ENCODE measurements around the gene CARHSP1. TPM values are rescaled to one million over a fixed set of nuclear protein-coding genes. Genes with fewer than 3 reads are reported as not detected.

CARHSP1 gene
- polyA plus RNA-seq, 1 of the 3 experiments (the other 2 are of a cell fraction), result 93.6 TPM

DNA sequence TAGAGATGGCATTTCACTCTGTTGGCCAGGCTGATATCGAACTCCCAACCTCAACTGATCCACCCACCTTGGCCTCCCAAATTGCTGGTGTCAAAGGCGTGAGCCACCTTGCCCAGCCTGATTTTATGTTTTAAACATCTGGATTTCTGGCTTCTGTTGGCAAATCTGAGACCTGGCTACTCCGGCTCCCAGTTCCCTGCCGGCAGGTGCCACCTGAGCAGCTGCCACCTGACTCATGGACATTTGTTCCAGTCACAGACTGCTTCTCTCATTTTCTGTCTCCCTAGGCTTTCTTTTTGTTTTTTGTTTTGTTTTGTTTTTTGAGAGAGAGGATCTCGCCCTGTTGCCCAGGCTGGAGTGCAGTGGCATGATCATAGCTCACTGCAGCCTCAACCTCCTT, 61.6 kb downstream of the CARHSP1 start:
- H3K27ac ChIP-seq (ENCODE audit: low read depth in 2 of 2, low read length in 1 of 2), result peak overlapping the region in 1 of 2 experiments; percentile 88; a peak in 2 of 4 replicates
- ChIA-PET POLR2A (no interaction called here), CTCF (no interaction called here)
- no peak overlapping the region for H2AFZ ChIP-seq (ENCODE audit: low read depth)
- peaks cover 87% of the 10 kb centered on the region for H3K79me2 ChIP-seq (ENCODE audit: insufficient read depth)
- no peak overlapping the region for H3K4me2 ChIP-seq
- no peak overlapping the region for H3K9ac ChIP-seq
- WGBS (ENCODE audit: low lambda C conversion rate), result 89% methylated on average over 5 of the region's 5 CpGs
- H3K36me3 ChIP-seq (replicated peaks in 1 of 2; ENCODE audit: control insufficient read depth in 1 of 2, insufficient read depth in 2 of 2, low read length in 1 of 2), result peaks cover 72 to 91% of the 10 kb centered on the region in 2 experiments
- peaks cover 0 to 34% of the 10 kb centered on the region in 2 experiments; a peak in 1 of 4 replicates for H3K4me1 ChIP-seq (ENCODE audit: control insufficient read depth in 1 of 2, insufficient read depth in 2 of 2, low read depth in 1 of 2, low read length in 1 of 2)
- H3K9me2 ChIP-seq, result no peaks in the 10 kb centered on the region
- H3K27me3 ChIP-seq (ENCODE audit: insufficient read depth), result no peaks in the 10 kb centered on the region
- no peaks in the 10 kb centered on the region for H3F3A ChIP-seq (replicated peaks; ENCODE audit: insufficient read depth)
- H3K9me3 ChIP-seq, result no peaks in the 10 kb centered on the region
- no peak for DNase-seq
- TF ChIP-seq NRF1 (IDR thresholded peaks at IDR 0.05; ENCODE audit: low read depth, low read length) (no peak), TEAD4 (IDR thresholded peaks at IDR 0.05; ENCODE audit: borderline replicate concordance, insufficient read depth) (no peak)
- TF ChIP-seq, protein P1, sequence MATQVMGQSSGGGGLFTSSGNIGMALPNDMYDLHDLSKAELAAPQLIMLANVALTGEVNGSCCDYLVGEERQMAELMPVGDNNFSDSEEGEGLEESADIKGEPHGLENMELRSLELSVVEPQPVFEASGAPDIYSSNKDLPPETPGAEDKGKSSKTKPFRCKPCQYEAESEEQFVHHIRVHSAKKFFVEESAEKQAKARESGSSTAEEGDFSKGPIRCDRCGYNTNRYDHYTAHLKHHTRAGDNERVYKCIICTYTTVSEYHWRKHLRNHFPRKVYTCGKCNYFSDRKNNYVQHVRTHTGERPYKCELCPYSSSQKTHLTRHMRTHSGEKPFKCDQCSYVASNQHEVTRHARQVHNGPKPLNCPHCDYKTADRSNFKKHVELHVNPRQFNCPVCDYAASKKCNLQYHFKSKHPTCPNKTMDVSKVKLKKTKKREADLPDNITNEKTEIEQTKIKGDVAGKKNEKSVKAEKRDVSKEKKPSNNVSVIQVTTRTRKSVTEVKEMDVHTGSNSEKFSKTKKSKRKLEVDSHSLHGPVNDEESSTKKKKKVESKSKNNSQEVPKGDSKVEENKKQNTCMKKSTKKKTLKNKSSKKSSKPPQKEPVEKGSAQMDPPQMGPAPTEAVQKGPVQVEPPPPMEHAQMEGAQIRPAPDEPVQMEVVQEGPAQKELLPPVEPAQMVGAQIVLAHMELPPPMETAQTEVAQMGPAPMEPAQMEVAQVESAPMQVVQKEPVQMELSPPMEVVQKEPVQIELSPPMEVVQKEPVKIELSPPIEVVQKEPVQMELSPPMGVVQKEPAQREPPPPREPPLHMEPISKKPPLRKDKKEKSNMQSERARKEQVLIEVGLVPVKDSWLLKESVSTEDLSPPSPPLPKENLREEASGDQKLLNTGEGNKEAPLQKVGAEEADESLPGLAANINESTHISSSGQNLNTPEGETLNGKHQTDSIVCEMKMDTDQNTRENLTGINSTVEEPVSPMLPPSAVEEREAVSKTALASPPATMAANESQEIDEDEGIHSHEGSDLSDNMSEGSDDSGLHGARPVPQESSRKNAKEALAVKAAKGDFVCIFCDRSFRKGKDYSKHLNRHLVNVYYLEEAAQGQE (IDR thresholded peaks at IDR 0.05; ENCODE audit: low read depth, low read length), result no peak
- peaks cover 32% of the 10 kb centered on the region for H4K20me1 ChIP-seq (ENCODE audit: insufficient read depth)
- H3K4me3 ChIP-seq (ENCODE audit: low read depth in 2 of 2, low read length in 1 of 2), result no peak overlapping the region

- peaks cover 71 to 90% of the 10 kb centered on the region in 2 experiments for H3K36me3 ChIP-seq (replicated peaks in 1 of 2; ENCODE audit: control insufficient read depth in 1 of 2, insufficient read depth in 2 of 2, low read length in 1 of 2)
- CTCF ChIA-PET, result interaction anchor here (0.8 to 2.0 kb wide), 3 partner anchors 130 to 202 kb away, joined by 3 to 5 read pairs (median 5); no protein-coding TSS in a partner anchor
- H3K79me2 ChIP-seq (ENCODE audit: insufficient read depth), result peaks cover 94% of the 10 kb centered on the region
Observed at GRCh38 chr16:8806272-8806983, 62.4 kb downstream of the CARHSP1 start.

More at GRCh38 chr16:8806272-8806983, 62.4 kb downstream of the CARHSP1 start:
- H3K4me1 ChIP-seq (ENCODE audit: control insufficient read depth in 1 of 2, insufficient read depth in 2 of 2, low read depth in 1 of 2, low read length in 1 of 2), result peaks cover 0 to 32% of the 10 kb centered on the region in 2 experiments; a peak in 1 of 4 replicates
- no peaks in the 10 kb centered on the region for H3K9me3 ChIP-seq
- WGBS (ENCODE audit: low lambda C conversion rate), result 78% methylated on average over 13 of the region's 13 CpGs
- no peak overlapping the region for H3K9ac ChIP-seq
- TF ChIP-seq MEF2A (IDR thresholded peaks at IDR 0.05; ENCODE audit: borderline replicate concordance, low read depth), result no peak
- no peak for TF ChIP-seq JUND (IDR thresholded peaks at IDR 0.05)
- TF ChIP-seq NFIC (IDR thresholded peaks at IDR 0.05; ENCODE audit: borderline replicate concordance), result no peak
- peak; percentile 34; the same call in 1 of the 2 replicates for TF ChIP-seq RAD21 (IDR thresholded peaks at IDR 0.05; ENCODE audit: low read length)
- TF ChIP-seq CHD2 (IDR thresholded peaks at IDR 0.05; ENCODE audit: low read length, partially characterized antibody), result peak; percentile 44
- peak; percentile 79 for TF ChIP-seq RCOR1 (IDR thresholded peaks at IDR 0.05; ENCODE audit: low read length)
- TF ChIP-seq MXI1 (IDR thresholded peaks at IDR 0.05; ENCODE audit: low read depth, low read length), result peak; percentile 97
- TF ChIP-seq EP300 (IDR thresholded peaks at IDR 0.05; ENCODE audit: borderline replicate concordance in 1 of 2, low read depth in 1 of 2, low read length in 1 of 2), result peak in 1 of 2 experiments; percentile 72; a peak in 1 of 4 replicates
- no peak for TF ChIP-seq RFX5 (IDR thresholded peaks at IDR 0.05; ENCODE audit: low read length)
- TF ChIP-seq FOXJ3 (CRISPR knock-in tag; IDR thresholded peaks at IDR 0.05), result peak; percentile 44; the same call in 1 of the 2 replicates
- no peak for TF ChIP-seq MAX (IDR thresholded peaks at IDR 0.05; ENCODE audit: low read depth)
- peak; percentile 56 for DNase-seq
- no peaks in the 10 kb centered on the region for H3K27me3 ChIP-seq (ENCODE audit: insufficient read depth)
- H2AFZ ChIP-seq (ENCODE audit: low read depth), result no peak overlapping the region
- H3K27ac ChIP-seq (ENCODE audit: low read depth in 2 of 2, low read length in 1 of 2), result peak overlapping the region in 1 of 2 experiments; percentile 88; a peak in 2 of 4 replicates
- H3K9me2 ChIP-seq, result no peaks in the 10 kb centered on the region
- H3K4me2 ChIP-seq, result no peak overlapping the region
- POLR2A ChIA-PET, result interaction anchor here (0.9 kb wide), 1 partner anchor 62 kb away, joined by 7 read pairs; the partner anchor contains the start of gene CARHSP1
- H3K4me3 ChIP-seq (ENCODE audit: low read depth in 2 of 2, low read length in 1 of 2), result no peak overlapping the region
- H4K20me1 ChIP-seq (ENCODE audit: insufficient read depth), result peaks cover 40% of the 10 kb centered on the region
- no peaks in the 10 kb centered on the region for H3F3A ChIP-seq (replicated peaks; ENCODE audit: insufficient read depth)

Data from SK-N-SH (cell line).